Stimulated activated CD4-positive, alpha-beta T cell treated with anti-CD3 and anti-CD28 coated beads, Interleukin-2, amount 100 ng/mL, for 4 hours (primary cell): ENCODE data around the gene MKI67.
"Not testable (repeated sequence)": the region's sequence is repeated elsewhere in the genome, so short reads cannot be mapped to it uniquely, and the experiment has no call there.

Experiments used
- DNase-seq: peaks from one replicate; pipeline ENCODE4 v3.0.0-alpha.2; 2020; ENCODE audit warnings: low read depth

MKI67 gene

DNA sequence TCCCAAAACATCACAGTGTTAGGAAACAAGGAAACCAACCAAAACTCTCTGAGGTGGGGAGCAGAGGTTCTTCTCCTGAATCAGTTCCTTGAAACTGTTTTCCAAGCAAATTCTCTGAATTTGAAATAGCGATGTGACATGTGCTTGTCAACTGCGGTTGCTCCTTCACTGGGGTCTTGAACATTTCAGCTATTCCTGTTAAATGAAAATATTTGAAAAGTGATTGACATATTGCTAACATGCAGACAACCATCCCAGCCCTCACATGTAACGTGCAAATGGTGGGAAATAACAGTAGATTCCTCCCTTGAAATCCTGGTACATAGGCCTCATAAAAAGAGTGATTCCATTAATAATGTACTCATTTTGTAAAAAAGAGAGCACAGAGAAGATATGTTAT lies 15.9 kb downstream of the MKI67 start:
- no peak for DNase-seq

- no peak for DNase-seq
Observed at GRCh38 chr10:128109707-128110106, 16.5 kb downstream of the MKI67 start.

GRCh38 chr10:128105383-128105782 lies 20.8 kb downstream of the MKI67 start:
- DNase-seq: no peak

GRCh38 chr10:128103229-128103714 lies 23.0 kb downstream of the MKI67 start:
- DNase-seq: no peak

DNA sequence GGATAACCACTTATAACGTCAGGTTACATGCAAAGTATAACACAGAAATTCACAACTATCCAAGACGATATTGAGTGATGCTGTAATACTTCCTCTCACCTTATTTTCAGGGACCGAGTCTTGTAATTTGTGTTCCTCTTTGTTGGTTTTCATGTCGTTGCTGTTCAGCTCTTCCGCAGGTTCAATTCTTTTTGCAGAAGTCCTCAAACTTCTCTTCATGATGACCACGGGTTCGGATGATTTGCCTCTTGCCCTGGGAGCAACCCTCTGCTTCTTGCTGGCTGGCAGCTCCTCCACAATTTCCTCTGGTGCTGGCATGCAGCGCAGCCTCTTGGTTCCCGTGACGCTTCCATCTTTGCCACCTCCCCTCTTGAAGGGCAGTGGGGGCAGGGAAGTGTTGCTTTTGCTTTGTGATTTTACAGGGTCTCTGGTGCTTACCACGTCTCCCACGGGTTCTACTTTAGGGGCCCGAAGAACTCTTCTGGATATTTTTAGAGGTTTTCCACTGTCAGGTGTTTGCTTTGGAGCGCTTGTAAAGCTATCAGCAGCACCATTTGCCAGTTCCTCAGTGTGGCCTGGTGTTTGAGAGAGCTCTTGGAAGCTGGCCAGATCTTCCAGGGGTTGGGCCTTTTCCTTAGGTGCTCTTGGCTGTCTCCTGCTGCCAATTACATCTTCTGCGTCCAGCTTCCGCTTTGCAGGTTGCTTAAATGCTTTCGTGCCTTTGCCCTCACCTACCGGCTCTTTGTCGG lies 23.6 kb downstream of the MKI67 start:
- DNase-seq: no peak

GRCh38 chr10:128101901-128102300 lies 24.3 kb downstream of the MKI67 start:
- no peak for DNase-seq

GRCh38 chr10:128099901-128100300 lies 26.3 kb downstream of the MKI67 start:
- DNase-seq: no peak

DNA sequence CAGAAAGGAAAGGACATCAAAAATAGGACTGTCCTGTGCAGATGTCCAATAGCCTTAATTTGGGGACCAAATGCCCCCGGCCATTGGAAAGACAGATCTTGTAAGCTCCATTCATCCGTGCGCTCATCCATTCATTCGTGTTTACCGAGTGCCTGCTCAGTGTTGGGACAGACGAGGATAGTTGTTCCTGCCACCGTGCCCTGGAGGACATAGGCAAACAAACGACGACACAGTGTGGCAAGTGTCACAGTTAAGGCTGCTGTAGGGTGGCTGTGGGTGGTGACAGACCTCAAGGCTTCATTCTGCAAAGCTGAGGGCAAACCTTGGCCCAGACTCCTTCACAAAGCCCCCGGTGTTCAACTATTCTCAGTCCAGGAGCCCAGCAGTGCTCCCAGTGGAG lies 27.6 kb downstream of the MKI67 start:
- no peak for DNase-seq

- no peak for DNase-seq
Observed at GRCh38 chr10:128097783-128098182, 28.4 kb downstream of the MKI67 start.

DNA sequence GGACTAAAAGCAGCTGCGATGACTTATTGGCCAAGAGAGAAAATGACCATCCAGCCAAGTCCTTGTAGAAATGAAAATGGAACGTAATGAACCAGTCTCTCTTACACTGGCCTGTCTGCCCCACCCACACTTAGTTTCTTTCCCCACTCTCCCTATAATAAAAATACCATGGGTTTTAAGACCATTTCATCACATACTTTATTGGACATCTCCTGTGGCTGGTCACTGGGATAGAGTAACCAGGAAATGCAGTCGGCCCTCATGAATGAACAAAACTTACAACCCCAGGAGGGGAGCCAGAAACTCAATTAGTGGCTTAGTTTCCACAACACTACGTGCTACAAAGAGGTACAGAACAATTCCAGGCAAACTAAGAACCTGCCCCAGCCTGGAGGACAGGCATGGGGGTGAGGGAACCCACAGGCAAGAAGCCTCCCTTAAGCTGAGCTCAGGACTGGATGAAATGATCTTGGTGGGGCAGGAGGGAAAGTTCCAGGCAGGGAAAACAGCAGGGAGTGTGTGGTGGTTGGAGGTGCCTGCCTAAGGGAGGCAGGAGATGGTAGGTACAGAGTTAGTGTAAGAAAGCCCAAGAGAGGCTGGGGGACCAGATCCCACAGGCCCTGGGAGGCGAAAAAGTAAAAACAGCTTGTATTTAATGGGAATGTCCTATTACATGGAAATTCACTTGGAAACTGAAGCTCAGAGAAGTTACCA lies 29.6 kb downstream of the MKI67 start:
- DNase-seq: no peak

- no peak for DNase-seq
Observed at GRCh38 chr10:128095753-128096469, 30.3 kb downstream of the MKI67 start.

DNA sequence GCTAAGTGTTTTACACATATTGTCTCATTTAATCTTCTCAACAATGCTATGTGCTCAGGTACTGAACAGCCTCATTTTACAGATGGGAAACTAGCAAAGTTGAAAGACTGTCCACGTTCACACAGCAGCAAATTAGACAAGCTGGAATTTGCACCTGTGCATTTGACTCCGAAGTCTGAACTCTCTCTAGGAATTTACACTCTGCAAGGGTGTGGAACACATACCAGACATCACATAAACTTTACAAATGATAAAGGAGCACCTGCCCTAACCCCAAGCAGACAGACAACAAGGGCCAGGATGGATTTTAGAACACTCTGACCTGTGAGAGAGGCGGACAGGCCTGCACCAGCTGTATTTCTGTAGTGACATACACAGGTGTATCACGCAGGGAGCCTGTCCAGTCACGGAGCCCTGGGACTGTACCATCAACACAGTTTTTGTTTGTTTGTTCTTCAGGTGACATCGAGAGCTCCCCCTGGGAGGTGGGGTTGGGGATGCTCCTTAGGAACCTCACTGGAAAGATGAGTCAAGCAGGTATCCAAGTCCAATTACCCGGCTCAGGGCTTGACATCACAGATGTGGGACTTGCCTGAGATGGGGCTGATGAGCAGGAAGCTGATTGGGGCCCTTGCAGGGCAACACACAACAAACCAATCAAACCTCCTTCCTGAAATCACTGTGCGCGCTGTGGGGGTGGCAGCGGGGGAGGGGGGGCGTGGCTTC lies 31.0 kb downstream of the MKI67 start:
- DNase-seq: no peak

GRCh38 chr10:128094596-128094995 lies 31.6 kb downstream of the MKI67 start:
- not testable (repeated sequence) for DNase-seq

- DNase-seq: no peak
Observed at GRCh38 chr10:128092454-128092853, 33.8 kb downstream of the MKI67 start.

- DNase-seq: no peak
Observed at GRCh38 chr10:128091636-128092210, 34.5 kb downstream of the MKI67 start.

GRCh38 chr10:128087884-128088709 lies 38.1 kb downstream of the MKI67 start:
- DNase-seq: no peak

DNA sequence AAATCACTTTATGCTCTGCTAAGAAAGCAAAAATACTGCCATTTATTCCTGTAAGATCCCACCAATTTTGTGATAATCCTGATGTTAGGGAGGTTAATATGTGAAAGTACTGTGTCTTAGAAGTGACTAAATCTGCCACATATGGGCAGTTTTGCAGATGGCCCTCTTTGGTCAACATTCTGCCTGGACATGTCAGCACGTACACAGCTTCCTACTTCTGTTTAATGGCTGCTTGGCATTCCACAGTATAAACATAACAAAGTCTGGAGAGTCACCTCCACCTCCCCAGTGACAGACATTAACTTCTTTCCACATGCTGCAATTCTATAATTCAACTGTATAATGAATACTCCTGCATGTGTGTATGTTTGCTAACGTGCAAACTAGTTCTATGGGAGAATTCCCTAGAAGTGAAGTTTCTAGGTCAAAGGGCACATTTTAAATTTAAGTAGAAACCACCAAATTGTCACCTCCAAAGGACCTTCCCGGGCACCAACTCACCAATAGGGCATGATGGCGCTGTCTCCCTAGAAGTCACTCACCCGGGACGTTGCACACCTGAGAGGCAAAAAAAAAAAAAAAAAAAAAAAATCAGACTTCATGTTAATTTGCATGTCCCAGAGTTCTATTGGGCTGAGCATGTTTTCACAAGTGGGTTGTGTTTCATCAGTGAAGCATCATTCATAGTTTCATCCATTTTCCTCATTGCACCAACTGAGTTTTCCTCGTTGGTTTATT lies 38.9 kb downstream of the MKI67 start:
- DNase-seq: no peak

DNA sequence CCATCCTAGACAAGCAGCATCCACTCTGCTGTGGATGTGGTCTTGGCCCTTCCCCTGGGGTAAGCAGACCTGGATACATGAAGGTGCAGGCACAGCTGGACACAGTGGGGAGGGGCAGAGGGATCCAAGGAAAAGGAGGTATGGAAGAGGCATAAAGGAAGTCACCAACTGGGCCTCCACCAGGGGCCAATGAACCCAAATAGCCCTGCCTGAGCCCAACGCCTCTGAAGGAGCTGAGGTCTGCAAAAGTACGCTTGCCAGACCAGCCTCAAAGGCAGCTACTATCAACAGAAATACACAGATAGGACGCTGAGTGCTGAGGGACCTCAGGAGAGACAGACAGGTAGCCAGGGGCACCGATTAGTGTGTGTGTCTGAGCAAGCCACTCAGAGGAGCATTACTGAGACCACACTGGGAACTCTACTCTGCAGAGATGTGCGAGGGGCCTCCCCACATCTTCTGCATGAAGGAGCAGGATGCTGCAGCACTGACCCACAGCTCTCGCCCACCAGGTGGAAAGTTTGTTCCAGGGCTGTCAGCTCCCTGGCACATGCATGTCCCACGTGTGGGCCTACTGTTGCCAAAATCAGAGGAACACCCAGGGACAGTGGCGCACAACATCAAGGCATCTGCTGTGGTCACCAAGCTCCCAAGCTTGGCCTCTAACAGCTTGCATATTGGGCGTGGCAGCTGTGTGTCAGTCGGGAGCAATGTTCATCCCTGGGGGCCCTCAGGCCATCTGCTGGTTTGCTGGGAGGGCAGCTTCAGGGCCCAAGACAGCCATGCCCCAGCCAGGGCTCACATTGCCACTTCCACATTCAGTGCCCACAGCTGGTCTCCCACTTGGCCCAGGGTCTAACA lies 40.0 kb downstream of the MKI67 start:
- no peak for DNase-seq

GRCh38 chr10:128084991-128085390 lies 41.2 kb downstream of the MKI67 start:
- no peak for DNase-seq
